Measurements from ENCODE around the gene ALKBH8. TPM values are rescaled to one million over a fixed set of nuclear protein-coding genes. Genes with fewer than 3 reads are reported as not detected.
"Not testable (repeated sequence)": the region's sequence is repeated elsewhere in the genome, so short reads cannot be mapped to it uniquely, and the experiment has no call there.

Gene ALKBH8
- total RNA-seq, 1 experiment from 2014 or later, result 6.8 TPM

GRCh38 chr11:107505647-107506225, 59.8 kb downstream of the ALKBH8 start:
- peaks cover 3% of the 10 kb centered on the region for H3K9me3 Mint-ChIP-seq (ENCODE audit: low read depth, unreplicated experiment)
- BruUV-seq (replicated peaks), result no TSS peak
- H3K4me1 Mint-ChIP-seq (ENCODE audit: low read depth, unreplicated experiment), result no peaks in the 10 kb centered on the region
- CTCF ChIA-PET, result no interaction called here
- no peak for TF ChIP-seq CTCF (IDR thresholded peaks at IDR 0.05; ENCODE audit: unreplicated experiment)
- intact Hi-C loops (cut with micrococcal nuclease; ENCODE audit: unreplicated experiment), result no loop called here
- H3K27me3 Mint-ChIP-seq (ENCODE audit: unreplicated experiment), result no peaks in the 10 kb centered on the region
- DNase-seq, result no peak
- H3K36me3 Mint-ChIP-seq (ENCODE audit: insufficient read depth, unreplicated experiment), result no peaks in the 10 kb centered on the region
- H3K4me3 Mint-ChIP-seq (ENCODE audit: low read depth, unreplicated experiment), result no peak overlapping the region
- H3K27ac Mint-ChIP-seq (ENCODE audit: unreplicated experiment), result no peak overlapping the region

DNA sequence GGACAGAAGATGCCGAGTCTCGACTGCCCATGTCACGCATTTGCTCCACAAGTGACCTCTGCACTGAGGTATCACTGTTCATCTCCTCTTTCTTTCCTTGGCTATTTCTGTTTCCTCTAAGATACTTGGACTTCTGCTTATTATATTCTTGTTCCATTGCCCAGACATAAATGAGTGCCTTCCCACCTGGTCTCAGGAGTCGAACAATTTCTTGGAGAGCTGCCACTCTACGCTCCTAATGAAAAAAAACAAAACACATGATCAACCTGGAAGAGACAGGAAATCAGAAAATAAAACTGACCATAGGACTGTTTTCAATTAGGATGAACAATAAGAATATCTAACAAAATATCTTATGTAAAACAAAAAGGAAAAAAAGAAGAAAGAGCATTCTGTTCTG, 60.6 kb downstream of the ALKBH8 start:
- intact Hi-C loops (cut with micrococcal nuclease; ENCODE audit: unreplicated experiment), result no loop called here
- H3K27me3 Mint-ChIP-seq (ENCODE audit: unreplicated experiment), result no peaks in the 10 kb centered on the region
- H3K4me3 Mint-ChIP-seq (ENCODE audit: low read depth, unreplicated experiment), result no peak overlapping the region
- H3K27ac Mint-ChIP-seq (ENCODE audit: unreplicated experiment), result no peak overlapping the region
- no peak for DNase-seq
- no peaks in the 10 kb centered on the region for H3K36me3 Mint-ChIP-seq (ENCODE audit: insufficient read depth, unreplicated experiment)
- CTCF ChIA-PET, result no interaction called here
- BruUV-seq (replicated peaks), result no TSS peak
- no peak for TF ChIP-seq CTCF (IDR thresholded peaks at IDR 0.05; ENCODE audit: unreplicated experiment)
- H3K4me1 Mint-ChIP-seq (ENCODE audit: low read depth, unreplicated experiment), result no peaks in the 10 kb centered on the region
- H3K9me3 Mint-ChIP-seq (ENCODE audit: low read depth, unreplicated experiment), result peaks cover 3% of the 10 kb centered on the region

- H3K4me1 Mint-ChIP-seq (ENCODE audit: low read depth, unreplicated experiment), result no peaks in the 10 kb centered on the region
- H3K4me3 Mint-ChIP-seq (ENCODE audit: low read depth, unreplicated experiment), result no peak overlapping the region
- peaks cover 3% of the 10 kb centered on the region for H3K9me3 Mint-ChIP-seq (ENCODE audit: low read depth, unreplicated experiment)
- CTCF ChIA-PET, result interaction anchor here (0.6 kb wide), 1 partner anchor 11 kb away, joined by 3 read pairs; no protein-coding TSS in a partner anchor
- no peak overlapping the region for H3K27ac Mint-ChIP-seq (ENCODE audit: unreplicated experiment)
- DNase-seq, result no peak
- H3K36me3 Mint-ChIP-seq (ENCODE audit: insufficient read depth, unreplicated experiment), result no peaks in the 10 kb centered on the region
- intact Hi-C loops (cut with micrococcal nuclease; ENCODE audit: unreplicated experiment), result no loop called here
- TF ChIP-seq CTCF (IDR thresholded peaks at IDR 0.05; ENCODE audit: unreplicated experiment), result no peak
- H3K27me3 Mint-ChIP-seq (ENCODE audit: unreplicated experiment), result no peaks in the 10 kb centered on the region
- no TSS peak for BruUV-seq (replicated peaks)
Observed at GRCh38 chr11:107501713-107502112, 63.8 kb downstream of the ALKBH8 start.

DNA sequence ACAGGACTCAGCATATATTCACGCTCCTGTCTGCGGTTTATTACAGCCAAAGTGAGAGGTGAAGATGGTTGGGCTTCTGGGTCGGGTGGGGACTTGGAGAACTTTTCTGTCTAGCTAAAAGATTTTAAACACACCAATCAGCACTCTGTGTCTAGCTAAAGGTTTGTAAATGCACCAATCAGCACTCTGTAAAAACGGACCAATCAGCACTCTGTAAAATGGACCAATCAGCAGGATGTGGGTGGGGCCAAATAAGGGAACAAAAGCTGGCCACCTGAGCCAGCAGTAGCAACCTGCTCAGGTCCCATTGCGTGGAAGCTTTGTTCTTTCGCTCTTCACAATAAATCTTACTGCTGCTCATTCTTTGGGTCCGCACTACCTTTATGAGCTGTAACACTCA, 68.2 kb downstream of the ALKBH8 start:
- H3K27me3 Mint-ChIP-seq (ENCODE audit: unreplicated experiment); H3K27ac Mint-ChIP-seq (ENCODE audit: unreplicated experiment); H3K4me3 Mint-ChIP-seq (ENCODE audit: low read depth, unreplicated experiment); BruUV-seq (replicated peaks); H3K9me3 Mint-ChIP-seq (ENCODE audit: low read depth, unreplicated experiment); DNase-seq; H3K4me1 Mint-ChIP-seq (ENCODE audit: low read depth, unreplicated experiment); H3K36me3 Mint-ChIP-seq (ENCODE audit: insufficient read depth, unreplicated experiment); CTCF ChIA-PET; intact Hi-C loops (cut with micrococcal nuclease; ENCODE audit: unreplicated experiment): not testable (repeated sequence)

GRCh38 chr11:107496011-107496410, 69.5 kb downstream of the ALKBH8 start:
- Mint-ChIP-seq H3K4me1 (ENCODE audit: low read depth, unreplicated experiment) (peaks cover 9% of the 10 kb centered on the region), H3K36me3 (ENCODE audit: insufficient read depth, unreplicated experiment) (no peaks in the 10 kb centered on the region), H3K9me3 (ENCODE audit: low read depth, unreplicated experiment) (no peaks in the 10 kb centered on the region), H3K27me3 (ENCODE audit: unreplicated experiment) (no peaks in the 10 kb centered on the region), H3K4me3 (ENCODE audit: low read depth, unreplicated experiment) (no peak overlapping the region), H3K27ac (ENCODE audit: unreplicated experiment) (no peak overlapping the region)
- CTCF ChIA-PET, result interaction anchor here (0.7 kb wide), 1 partner anchor 24 kb away, joined by 3 read pairs; no protein-coding TSS in a partner anchor
- no peak for DNase-seq
- intact Hi-C loops (cut with micrococcal nuclease; ENCODE audit: unreplicated experiment), result no loop called here
- no peak for TF ChIP-seq CTCF (IDR thresholded peaks at IDR 0.05; ENCODE audit: unreplicated experiment)
- no TSS peak for BruUV-seq (replicated peaks)

Data from Calu3 (cell line).